NCI-H1694 (cell line): ENCODE results near the gene MAGIX.

Experiments
- DNase-seq: peaks from one replicate; lab custom pipeline; 2025; lab: John Stamatoyannopoulos, UW

The MAGIX gene

GRCh38 chrX:49183701-49184281, 21.2 kb downstream of the MAGIX start:
- no peak for DNase-seq

GRCh38 chrX:49184294-49185281, 22.0 kb downstream of the MAGIX start:
- DNase-seq, result no peak

GRCh38 chrX:49186125-49187027, 23.8 kb downstream of the MAGIX start, which contains the start of gene PRICKLE3:
PRICKLE3 (minus strand) TSS chrX:49186373; CDS start chrX:49186297, 76 bp downstream.
- DNase-seq, result peak; percentile 20

GRCh38 chrX:49187028-49187394, 24.5 kb downstream of the MAGIX start:
- DNase-seq, result no peak

- no peak for DNase-seq
Measured at GRCh38 chrX:49187526-49187925, 25.0 kb downstream of the MAGIX start.

GRCh38 chrX:49188468-49189076, 26.0 kb downstream of the MAGIX start:
- no peak for DNase-seq

GRCh38 chrX:49189606-49190005, 27.0 kb downstream of the MAGIX start:
- DNase-seq, result no peak

- DNase-seq, result peak; percentile 98
Measured at GRCh38 chrX:49190821-49191573, 28.4 kb downstream of the MAGIX start.

GRCh38 chrX:49191574-49192011, 29.0 kb downstream of the MAGIX start:
- peak; percentile 28 for DNase-seq

GRCh38 chrX:49192722-49193328, 30.3 kb downstream of the MAGIX start:
- peak; percentile 16 for DNase-seq

GRCh38 chrX:49193542-49193964, 31.0 kb downstream of the MAGIX start:
- no peak for DNase-seq

- no peak for DNase-seq
Measured at GRCh38 chrX:49197543-49198087, 35.1 kb downstream of the MAGIX start.

- DNase-seq, result no peak
Measured at GRCh38 chrX:49198540-49199314, 36.2 kb downstream of the MAGIX start.

- no peak for DNase-seq
Measured at GRCh38 chrX:49199315-49199595, 36.7 kb downstream of the MAGIX start.

GRCh38 chrX:49199906-49200771, 37.6 kb downstream of the MAGIX start, which contains the start of gene SYP:
SYP (minus strand) TSS chrX:49200193; CDS start chrX:49200186, 7 bp downstream.
- peak; percentile 68 for DNase-seq

- DNase-seq, result no peak
Measured at GRCh38 chrX:49202022-49202421, 39.5 kb downstream of the MAGIX start.

- no peak for DNase-seq
Measured at GRCh38 chrX:49203536-49203935, 41.0 kb downstream of the MAGIX start.

GRCh38 chrX:49204017-49204416, 41.5 kb downstream of the MAGIX start:
- no peak for DNase-seq
